HepG2 (cell line): Measurements from ENCODE around the gene CCM2. TPM values are rescaled to one million over a fixed set of nuclear protein-coding genes. Genes with fewer than 3 reads are reported as not detected.
A peak's percentile ranks its signal among the peaks of the same experiment; 100 is the strongest.

Experiments used
- ATAC-seq: fragments of 200-7000 bp; cut with Tn5 transposase; 3 replicates; pipeline ENCODE4 v1.9.1; 2020; ENCODE audit warnings: mild to moderate bottlenecking, moderate library complexity
- BruUV-seq: library from RNA; stranded (reverse); fragments of 400-500 nt; replicated peaks from 2 replicates; lab custom pipeline; 2021; lab: Mats Ljungman, UMichigan
- CTCF ChIA-PET: fragments of 300-600 bp; formaldehyde crosslinking; extraction: SDS; loops from one replicate; lab custom pipeline; 2021; ENCODE audit warnings: low total read pairs, inconsistent platforms, low intra/inter-chr PET ratio; lab: Yijun Ruan, JAX
- POLR2A ChIA-PET: fragments of 350-600 bp; sonication (Branson Sonifier 250); formaldehyde crosslinking; loops from one replicate; lab custom pipeline; 2020; ENCODE audit warnings: antibody characterized with exemption, inconsistent platforms; lab: Yijun Ruan, JAX
- DNase-seq: peaks from one replicate; pipeline ENCODE4 v3.0.0-alpha.2; 2015; ENCODE audit warnings: low spot score
- FAIRE-seq: peaks from 3 replicates; lab custom pipeline; 2011; peaks lifted over from hg19 to GRCh38; lab: Jason Lieb, UNC
- H2AFZ ChIP-seq: one replicate; pipeline ENCODE4 v1.6.1; 2011; ENCODE audit warnings: low read length, inconsistent platforms
- H3K27ac ChIP-seq: fragments of 300-600 bp; 3 replicates; pipeline ENCODE4 v1.8.0; 2011; ENCODE audit warnings: mixed run types, mild to moderate bottlenecking, mixed read lengths, low read length, inconsistent platforms; ENCODE audit not compliant: insufficient read depth; ENCODE audit errors: extremely low read length
- H3K27me3 ChIP-seq, 2 experiments: fragments of 200-600 bp in 1 of 2; 2 replicates in 1 of 2; 3 replicates in 1 of 2; pipeline versions ENCODE4 v1.6.0 to v1.8.0; 2011; ENCODE audit warnings: low read length in 2 of 2, mild to moderate bottlenecking in 2 of 2, moderate library complexity in 2 of 2, inconsistent platforms in 1 of 2; ENCODE audit not compliant: insufficient read depth in 2 of 2, control insufficient read depth in 1 of 2
- H3K36me3 ChIP-seq, 2 experiments: fragments of 200-600 bp in 1 of 2; replicated peaks in 1 of 2; 2 replicates in 1 of 2; 3 replicates in 1 of 2; pipeline versions ENCODE4 v1.5.1 to v1.8.0; 2011; ENCODE audit warnings: low read length in 2 of 2, inconsistent platforms in 1 of 2; ENCODE audit not compliant: insufficient read depth in 2 of 2, control insufficient read depth in 1 of 2
- H3K4me1 ChIP-seq: 2 replicates; pipeline ENCODE4 v1.5.1; 2012; ENCODE audit warnings: low read length, inconsistent platforms; ENCODE audit not compliant: insufficient read depth
- H3K4me2 ChIP-seq: 2 replicates; pipeline ENCODE4 v1.6.0; 2011; ENCODE audit warnings: low read depth, low read length, inconsistent platforms
- H3K4me3 ChIP-seq, 3 experiments: fragments of 200-600 bp in 1 of 3; sonication (generic), shearing (Covaris generic) in 1 of 3; replicated peaks in 1 of 3; 2 replicates each; pipeline ENCODE4 v1.5.1; 2011 to 2016; ENCODE audit warnings: low read length in 3 of 3, inconsistent platforms in 2 of 3, low read depth in 2 of 3, mild to moderate bottlenecking in 2 of 3, control low read depth in 1 of 3, mixed read lengths in 1 of 3; ENCODE audit not compliant: insufficient read depth in 1 of 3
- H3K79me2 ChIP-seq: one replicate; pipeline ENCODE4 v1.6.1; 2011; ENCODE audit warnings: low read length, inconsistent platforms; ENCODE audit not compliant: insufficient read depth
- H3K9ac ChIP-seq: 2 replicates; pipeline ENCODE4 v1.6.0; 2011; ENCODE audit warnings: mild to moderate bottlenecking, low read depth, low read length, inconsistent platforms; ENCODE audit not compliant: insufficient read depth
- H3K9me3 ChIP-seq: 2 replicates; pipeline ENCODE4 v1.5.1; 2012; ENCODE audit warnings: mild to moderate bottlenecking, low read length
- H4K20me1 ChIP-seq: 2 replicates; pipeline ENCODE4 v1.6.0; 2011; ENCODE audit warnings: inconsistent platforms, mild to moderate bottlenecking, low read length, moderate library complexity; ENCODE audit not compliant: insufficient read depth
- ELF1 ChIP-seq: sonication (generic); formaldehyde crosslinking; IDR thresholded peaks from 2 replicates; pipeline ENCODE4 v1.4.0; 2020; ENCODE audit warnings: missing genetic modification reagents
- HNRNPLL ChIP-seq: fragments of 200-400 bp; formaldehyde crosslinking; IDR thresholded peaks from 2 replicates; pipeline ENCODE4 v1.6.1; 2017; ENCODE audit warnings: mild to moderate bottlenecking, low read depth, low read length; ENCODE audit not compliant: poor library complexity, severe bottlenecking
- KDM4B ChIP-seq: sonication (generic); formaldehyde crosslinking; IDR thresholded peaks from 2 replicates; pipeline ENCODE4 v1.4.0; 2020; ENCODE audit warnings: missing genetic modification reagents
- KLF11 ChIP-seq: IDR thresholded peaks from 2 replicates; pipeline ENCODE4 v1.6.1; 2016; ENCODE audit warnings: missing compliant biosample characterization
- KLF12 ChIP-seq: sonication (generic); formaldehyde crosslinking; IDR thresholded peaks from 2 replicates; pipeline ENCODE4 v1.4.0; 2020; ENCODE audit warnings: missing genetic modification reagents, borderline replicate concordance
- NFRKB ChIP-seq: fragments of 450-650 bp; IDR thresholded peaks from 2 replicates; pipeline ENCODE4 v1.6.1; 2017
- RBM39 ChIP-seq: fragments of 200-400 bp; formaldehyde crosslinking; IDR thresholded peaks from one replicate; pipeline ENCODE4 v1.6.1; 2018; ENCODE audit warnings: antibody characterized with exemption, mild to moderate bottlenecking, low read depth, low read length; ENCODE audit not compliant: poor library complexity, severe bottlenecking
- SKIL ChIP-seq: sonication (generic); formaldehyde crosslinking; IDR thresholded peaks from 2 replicates; pipeline ENCODE4 v1.8.0; 2022; ENCODE audit warnings: missing genetic modification reagents, mild to moderate bottlenecking, moderate library complexity, borderline replicate concordance
- SP4 ChIP-seq: sonication (generic); formaldehyde crosslinking; IDR thresholded peaks from 2 replicates; pipeline ENCODE4 v1.8.1; 2023; ENCODE audit warnings: mild to moderate bottlenecking, missing genetic modification reagents
- ZBTB2 ChIP-seq: sonication (generic); formaldehyde crosslinking; IDR thresholded peaks from 2 replicates; pipeline ENCODE4 v1.8.0; 2022; ENCODE audit warnings: low read depth, missing genetic modification reagents
- ZFP41 ChIP-seq: sonication (generic); formaldehyde crosslinking; IDR thresholded peaks from 2 replicates; pipeline ENCODE4 v1.4.0; 2020; ENCODE audit warnings: mild to moderate bottlenecking, missing genetic modification reagents, borderline replicate concordance
- ZNF350 ChIP-seq: sonication (generic); formaldehyde crosslinking; IDR thresholded peaks from 2 replicates; pipeline ENCODE4 v1.4.0; 2020; ENCODE audit warnings: mild to moderate bottlenecking, low read depth, missing genetic modification reagents, borderline replicate concordance
- ZNF564 ChIP-seq: sonication (generic); formaldehyde crosslinking; IDR thresholded peaks from 2 replicates; pipeline ENCODE4 v1.8.1; 2023; ENCODE audit warnings: mild to moderate bottlenecking, missing genetic modification reagents
- ZNF646 ChIP-seq: sonication (generic); formaldehyde crosslinking; IDR thresholded peaks from 2 replicates; pipeline ENCODE4 v1.9.0; 2021; ENCODE audit warnings: mild to moderate bottlenecking, missing genetic modification reagents
- ZZZ3 ChIP-seq: sonication (generic); formaldehyde crosslinking; IDR thresholded peaks from 2 replicates; pipeline ENCODE4 v1.4.0; 2020; ENCODE audit warnings: missing genetic modification reagents, mild to moderate bottlenecking, borderline replicate concordance
- whole genome bisulfite sequencing: methylation state at CpG from one replicate; pipeline ENCODE4 v1.1.6; 2017; ENCODE audit warnings: low lambda C conversion rate; 5-methylcytosine and 5-hydroxymethylcytosine counted together
- in situ Hi-C: cut with HindIII; loops from 2 replicates; pipeline ENCODE4 v1.10.0; 2017; ENCODE audit warnings: low pct_unique_long_range_greater_than_20kb; ENCODE audit not compliant: extremely low pct_ligation_motif_present
- intact Hi-C: fragments of 100-400 bp; cut with micrococcal nuclease; formaldehyde crosslinking; loops from one replicate; pipeline ENCODE4 v1.10.0; 2022; ENCODE audit not compliant: unreplicated experiment
- polyA plus RNA-seq, 8 experiments: library from polyadenylated mRNA; depleted of rRNA in 3 of 8; stranded (reverse) in 7 of 8; unstranded in 1 of 8; fragments of >200 nt; fragmentation: Illumina TruSeq in 4 of 8; extraction: Trizol in 4 of 8; gene quantifications; 2 replicates each; pipeline versions ENCODE4 v1.2.1 to v1.2.3, GENCODE V29; 2011 to 2016; ENCODE audit warnings: low read depth in 4 of 8, missing spikeins in 1 of 8, mixed read lengths in 1 of 8; ENCODE audit not compliant: insufficient read depth in 1 of 8
- total RNA-seq, 5 experiments: library from RNA; depleted of rRNA; stranded (reverse); fragments of >200 nt; fragmentation: Illumina TruSeq; extraction: Trizol; gene quantifications; 2 replicates each; pipeline ENCODE4 v1.2.3, GENCODE V29; 2016; ENCODE audit warnings: low read depth in 1 of 5

The CCM2 gene
- total and polyA plus RNA-seq, 2 of the 13 experiments (the other 11 are each of a cell fraction or from before 2014, with no cell fraction given) = 13.7 to 15.8 TPM

GRCh38 chr7:45033261-45033930, 33.4 kb downstream of the CCM2 start:
- H3K36me3 ChIP-seq = no peaks in the 10 kb centered on the region
- no peak overlapping the region for H3K9ac ChIP-seq
- H3K4me1 ChIP-seq = peaks cover 69% of the 10 kb centered on the region
- no peaks in the 10 kb centered on the region for H4K20me1 ChIP-seq
- no peaks in the 10 kb centered on the region for H3K27me3 ChIP-seq
- in situ Hi-C loops = no loop called here
- no peak overlapping the region for H3K4me2 ChIP-seq
- DNase-seq (no peak), ATAC-seq (no peak), FAIRE-seq (no peak)
- CTCF ChIA-PET = no interaction called here
- 100% methylated on average over 1 of the region's 1 CpG for WGBS
- BruUV-seq = no TSS peak
- intact Hi-C loops = no loop called here
- POLR2A ChIA-PET = no interaction called here
- peak overlapping the region; percentile 11 for H3K27ac ChIP-seq
- no peaks in the 10 kb centered on the region for H3K9me3 ChIP-seq
- peaks cover 15% of the 10 kb centered on the region for H3K79me2 ChIP-seq
- H3K4me3 ChIP-seq = no peak overlapping the region
- no peak overlapping the region for H2AFZ ChIP-seq
- TF ChIP-seq ZZZ3 (CRISPR knock-in tag) (no peak), ZNF350 (CRISPR knock-in tag) (no peak), RBM39 (no peak), ELF1 (CRISPR knock-in tag) (no peak), ZFP41 (CRISPR knock-in tag) (no peak), KLF11 (CRISPR knock-in tag) (no peak), ZNF564 (no peak), HNRNPLL (no peak), ZBTB2 (CRISPR knock-in tag) (no peak), ZNF646 (no peak), SKIL (no peak), KLF12 (no peak), NFRKB (no peak), SP4 (CRISPR knock-in tag) (no peak), KDM4B (CRISPR knock-in tag) (no peak)
